NCI-H524 (cell line): Measurements from ENCODE around the gene FAM149A.
A peak's percentile ranks its signal among the peaks of the same experiment; 100 is the strongest.

ENCODE experiments used
- DNase-seq, 2 experiments: peaks; one replicate each; lab custom pipeline; 2025; lab: John Stamatoyannopoulos, UW

Gene FAM149A

DNA sequence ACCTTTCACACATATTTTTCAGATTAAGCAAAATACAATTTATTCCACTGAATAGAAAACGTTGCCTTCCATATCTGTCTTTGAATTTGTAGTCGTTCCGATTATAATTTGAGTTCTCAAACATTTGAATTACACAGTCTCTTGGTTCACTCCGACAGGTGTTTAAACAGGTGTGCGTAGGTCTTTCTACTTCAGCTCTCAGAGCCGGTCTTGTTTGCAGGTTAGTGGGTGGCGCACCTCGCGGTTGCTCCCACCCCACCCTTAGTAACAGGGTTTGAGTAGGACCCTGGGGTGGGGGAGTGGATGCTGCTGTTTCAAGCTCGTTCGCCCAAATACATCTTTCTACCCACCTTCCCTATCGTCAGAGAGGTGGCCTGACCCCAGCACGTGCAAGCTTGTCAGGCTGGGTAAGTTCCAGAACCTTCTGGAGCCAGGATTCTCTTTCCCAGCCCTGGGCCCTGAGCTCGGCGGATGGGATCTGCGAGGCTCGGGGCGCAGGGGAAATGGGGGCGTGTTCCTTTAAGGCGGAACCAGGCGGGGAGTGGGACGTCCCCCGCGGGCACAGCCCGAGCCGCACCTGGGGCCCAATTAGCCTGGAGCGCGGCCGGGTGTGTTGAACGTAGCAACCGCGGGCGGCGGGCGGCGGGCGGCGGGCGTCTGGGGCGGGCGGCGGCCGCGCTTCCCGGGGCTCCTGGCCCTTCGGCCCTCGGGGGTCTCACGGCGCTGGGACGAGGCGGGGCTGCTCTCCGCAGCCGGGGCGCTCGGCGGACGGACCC, at the start of gene FAM149A:
TSS of gene FAM149A (plus strand) at position 591 of the 776 bp plus-strand sequence.
- DNase-seq, result peak in 1 of 2 experiments; percentile 23

DNA sequence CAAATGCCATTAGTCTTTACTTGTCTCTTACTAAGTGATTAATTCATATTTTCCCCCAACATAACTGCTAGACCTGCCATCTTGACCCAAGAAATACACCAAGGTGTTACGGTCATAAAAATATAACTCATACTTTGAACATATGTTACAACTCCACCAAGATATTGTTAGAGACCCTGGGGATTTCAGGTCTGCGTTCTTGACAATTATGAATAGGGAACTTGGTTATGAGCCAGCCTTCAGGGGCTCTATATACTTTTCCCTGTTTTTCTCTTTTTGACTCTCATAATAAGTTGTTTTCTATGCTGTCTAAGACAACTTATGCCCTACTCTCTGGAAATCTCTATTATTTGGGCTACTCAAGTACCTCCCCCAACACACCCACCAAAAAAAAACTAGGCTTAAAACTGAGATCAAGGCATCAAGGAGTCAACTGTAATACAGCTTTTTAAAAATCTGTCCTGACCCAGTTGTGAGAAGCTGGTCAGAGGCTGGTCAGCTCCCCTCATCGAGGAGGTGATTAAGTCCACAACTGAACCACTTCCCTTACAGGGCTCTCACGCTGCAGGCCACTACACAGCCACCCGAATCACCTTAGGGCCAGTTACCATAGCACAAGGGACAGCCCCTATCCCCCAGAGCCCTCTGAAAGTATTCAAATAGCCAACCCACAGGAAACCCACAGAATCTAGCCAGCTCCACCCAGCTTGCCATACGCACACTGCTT, 46.1 kb upstream of the FAM149A start:
- DNase-seq, result no peak

- no peak for DNase-seq
Observed at GRCh38 chr4:186058980-186059316, 45.6 kb upstream of the FAM149A start.

GRCh38 chr4:186061921-186062320, 42.6 kb upstream of the FAM149A start:
- no peak for DNase-seq

DNA sequence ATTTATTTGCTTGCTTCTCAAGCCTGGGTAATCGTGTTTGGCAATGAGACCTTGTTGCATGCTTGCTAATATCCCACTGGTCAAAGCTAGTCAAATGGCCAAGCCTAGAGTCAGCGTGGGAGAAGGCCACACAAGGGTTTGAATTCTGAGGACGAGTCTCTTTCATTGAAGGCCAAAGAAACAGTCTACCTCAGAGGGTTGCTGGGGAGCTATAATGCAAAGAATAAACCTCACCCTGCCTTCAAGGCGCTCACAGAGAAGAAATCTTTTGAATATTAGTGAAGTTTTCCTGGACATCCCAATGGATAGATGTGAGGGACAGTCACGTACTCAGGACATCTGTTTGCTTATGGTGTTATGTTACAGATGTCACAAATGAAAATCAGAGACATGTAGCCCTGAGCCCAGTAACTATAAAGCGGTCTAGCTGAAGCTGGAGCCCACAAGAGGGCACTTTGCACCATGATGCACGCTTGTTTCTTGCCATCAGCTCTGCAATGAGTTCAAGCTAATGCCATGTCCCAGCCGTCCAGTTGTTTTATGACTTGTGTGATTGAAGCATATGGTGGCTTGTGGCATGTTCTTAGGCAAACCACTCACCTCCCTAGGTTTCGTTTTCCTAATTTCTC, 36.6 kb upstream of the FAM149A start:
- peak; percentile 42 to 77 for DNase-seq

DNA sequence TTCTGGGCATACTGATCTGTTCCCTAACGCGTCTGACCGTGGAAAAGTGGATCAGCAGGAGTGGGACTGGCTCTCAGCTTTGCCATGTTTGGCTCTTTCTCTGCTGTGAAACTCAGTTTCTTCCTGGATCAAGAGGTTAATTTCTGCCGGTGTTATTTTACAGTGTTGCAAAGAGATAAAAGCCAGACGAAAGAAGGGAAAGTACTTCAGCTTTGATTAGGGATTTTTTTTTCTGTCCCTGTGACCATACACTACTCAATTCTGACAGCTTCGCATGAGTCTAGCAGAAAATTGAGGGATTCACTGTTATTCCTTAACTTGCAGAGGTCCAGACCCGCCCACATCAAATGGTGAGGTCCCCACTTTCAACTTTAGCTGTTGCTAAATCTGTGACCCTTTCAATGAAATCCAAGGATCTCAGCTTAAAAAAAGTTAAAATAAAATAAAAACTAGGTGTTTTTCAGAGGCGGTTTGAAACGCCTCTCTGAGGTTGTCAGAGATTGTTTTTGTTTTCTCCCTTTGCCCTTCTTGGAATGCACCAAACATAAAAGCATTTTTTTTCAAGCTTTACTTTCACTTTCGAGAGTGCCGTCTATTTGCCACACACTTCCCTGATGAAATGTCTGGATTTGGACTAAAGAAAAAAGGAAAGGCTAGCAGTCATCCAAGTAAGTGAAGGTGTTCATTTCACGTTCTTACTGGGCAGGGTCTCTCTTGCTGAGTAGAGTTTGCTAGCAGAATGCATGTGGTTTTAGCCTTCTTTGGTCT, 35.7 kb upstream of the FAM149A start, which contains the start of gene TLR3:
TSS of gene TLR3 (plus strand) at position 576 of the 768 bp plus-strand sequence. CDS start 7,464 bp downstream, outside the sequence.
- DNase-seq, result no peak

- DNase-seq, result no peak
Observed at GRCh38 chr4:186069729-186070128, 34.8 kb upstream of the FAM149A start.

- no peak for DNase-seq
Observed at GRCh38 chr4:186072516-186072915, 32.0 kb upstream of the FAM149A start.

GRCh38 chr4:186074189-186074588, 30.3 kb upstream of the FAM149A start:
- DNase-seq, result no peak

DNA sequence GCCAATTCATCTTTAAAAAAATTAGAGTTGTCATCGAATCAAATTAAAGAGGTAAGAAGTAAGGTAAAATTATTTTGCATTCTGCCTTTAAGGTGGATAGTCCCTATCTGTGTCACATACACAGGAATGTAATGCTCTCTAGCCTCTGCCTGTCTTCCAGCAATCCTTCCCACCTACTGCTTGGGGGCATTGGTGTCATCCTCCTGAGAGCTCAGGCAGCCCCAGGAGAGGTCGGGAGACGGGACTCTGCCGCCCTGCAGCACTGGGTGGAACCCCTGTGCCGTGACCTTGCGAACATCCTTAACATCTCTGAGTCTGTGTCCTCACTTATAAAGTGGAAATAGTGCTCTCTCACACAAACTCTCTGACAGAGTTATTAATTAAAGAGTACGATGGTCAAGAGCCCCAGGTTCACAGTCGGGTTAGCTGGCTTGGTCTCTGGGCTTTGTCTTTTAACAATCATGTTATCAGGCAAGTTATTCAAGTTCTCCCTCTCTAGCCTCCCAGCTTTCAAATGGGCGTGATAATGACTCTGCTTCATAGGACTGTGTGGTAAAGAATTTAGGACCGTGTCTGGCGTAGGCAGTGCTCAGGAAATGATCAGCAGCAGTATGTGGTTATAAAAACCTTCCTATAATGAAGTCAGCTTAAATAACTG, 25.4 kb upstream of the FAM149A start:
- no peak for DNase-seq

DNA sequence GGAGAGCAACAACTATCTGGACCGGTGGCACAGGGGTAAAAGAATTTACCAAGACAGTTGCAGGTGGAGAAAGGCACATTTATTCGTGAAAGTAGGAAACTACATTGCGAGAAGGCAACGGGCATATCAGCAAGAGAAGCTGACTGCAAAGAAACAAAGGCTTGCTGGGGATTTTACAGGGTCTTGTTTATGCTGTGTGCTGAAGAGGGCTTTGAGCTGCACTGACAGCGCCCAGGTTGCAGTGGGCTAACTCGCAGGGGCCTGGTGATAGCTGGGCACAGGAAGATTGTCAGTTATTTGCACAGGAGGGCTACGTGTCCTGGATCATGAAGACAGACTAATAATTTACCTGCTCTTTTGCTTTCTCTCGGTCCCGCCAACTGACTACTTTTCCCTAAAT, 24.8 kb upstream of the FAM149A start:
- no peak for DNase-seq

DNA sequence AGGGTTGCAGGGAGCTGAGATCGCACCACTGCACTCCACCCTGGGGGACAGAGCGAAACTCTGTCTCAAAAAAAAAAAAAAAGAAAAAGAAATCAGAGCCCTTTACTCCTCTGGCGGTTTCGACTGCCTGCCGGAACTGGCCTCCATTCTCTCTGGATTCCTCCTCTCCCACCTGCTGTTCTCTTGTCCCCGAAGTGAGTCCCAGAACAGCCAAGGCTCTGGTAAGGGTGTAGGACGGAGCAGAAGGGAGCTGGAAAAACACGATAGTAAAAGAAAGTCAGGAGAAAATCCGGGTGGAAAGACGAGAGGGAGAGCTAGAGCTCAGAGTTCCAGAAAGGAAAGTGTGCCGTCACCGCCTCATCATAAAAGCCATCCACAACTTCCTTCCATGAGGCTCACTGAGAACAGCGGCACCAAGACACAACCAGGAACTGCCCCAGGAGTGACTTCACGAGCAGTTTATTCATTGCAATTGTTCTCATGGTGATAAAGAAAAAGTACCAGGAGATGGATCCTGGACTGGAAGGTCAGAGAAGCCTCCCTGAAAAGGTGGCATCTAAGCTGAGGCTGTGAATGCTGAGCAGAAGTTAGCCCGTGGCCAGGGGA, 23.2 kb upstream of the FAM149A start:
- DNase-seq, result no peak

DNA sequence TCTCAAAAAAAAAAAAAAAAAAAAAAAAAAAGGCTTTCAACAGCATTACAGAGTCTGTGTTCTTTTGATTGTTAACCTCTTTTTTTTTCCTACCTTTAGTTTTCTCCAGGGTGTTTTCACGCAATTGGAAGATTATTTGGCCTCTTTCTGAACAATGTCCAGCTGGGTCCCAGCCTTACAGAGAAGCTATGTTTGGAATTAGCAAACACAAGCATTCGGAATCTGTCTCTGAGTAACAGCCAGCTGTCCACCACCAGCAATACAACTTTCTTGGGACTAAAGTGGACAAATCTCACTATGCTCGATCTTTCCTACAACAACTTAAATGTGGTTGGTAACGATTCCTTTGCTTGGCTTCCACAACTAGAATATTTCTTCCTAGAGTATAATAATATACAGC, 22.3 kb upstream of the FAM149A start:
- DNase-seq, result no peak

DNA sequence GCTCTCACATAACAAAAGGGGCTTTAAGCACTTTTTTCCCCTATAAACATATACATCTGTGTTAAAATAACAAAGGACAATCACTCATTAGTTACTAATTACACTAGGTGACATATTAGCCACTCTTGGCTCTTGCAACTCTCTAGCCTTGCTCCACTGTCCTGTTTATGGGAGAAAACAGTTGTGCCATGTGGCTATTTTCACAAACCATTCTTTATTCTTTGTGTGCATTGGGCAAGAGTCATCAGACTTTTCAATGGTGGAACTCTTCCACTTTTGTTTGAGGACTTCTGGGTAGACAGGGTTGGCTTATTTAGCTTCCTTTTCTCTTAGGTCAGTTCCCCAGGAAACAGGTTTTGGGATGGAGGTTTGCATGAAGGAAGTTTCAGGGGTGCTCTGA, 16.0 kb upstream of the FAM149A start:
- no peak for DNase-seq

DNA sequence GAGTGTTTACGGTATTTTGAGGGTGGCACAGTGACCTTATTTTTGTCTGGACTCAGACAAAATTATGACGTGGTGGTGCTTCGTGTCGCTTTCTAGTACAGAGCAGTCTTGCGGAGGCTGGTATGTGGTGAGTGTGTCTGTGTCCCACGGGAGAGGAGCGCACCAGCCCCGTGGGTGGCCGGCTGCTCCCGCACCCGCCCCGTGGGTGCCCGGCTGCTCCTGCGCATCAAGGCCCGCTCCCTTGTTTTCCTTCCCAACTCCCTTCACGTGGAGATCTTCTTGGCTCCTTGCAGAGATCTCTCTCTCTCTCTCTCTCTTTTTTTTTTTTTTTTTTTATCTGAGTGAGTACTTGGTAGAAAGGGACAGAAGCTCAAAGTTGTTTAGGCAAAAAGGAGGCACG, 12.2 kb upstream of the FAM149A start:
- no peak for DNase-seq

DNA sequence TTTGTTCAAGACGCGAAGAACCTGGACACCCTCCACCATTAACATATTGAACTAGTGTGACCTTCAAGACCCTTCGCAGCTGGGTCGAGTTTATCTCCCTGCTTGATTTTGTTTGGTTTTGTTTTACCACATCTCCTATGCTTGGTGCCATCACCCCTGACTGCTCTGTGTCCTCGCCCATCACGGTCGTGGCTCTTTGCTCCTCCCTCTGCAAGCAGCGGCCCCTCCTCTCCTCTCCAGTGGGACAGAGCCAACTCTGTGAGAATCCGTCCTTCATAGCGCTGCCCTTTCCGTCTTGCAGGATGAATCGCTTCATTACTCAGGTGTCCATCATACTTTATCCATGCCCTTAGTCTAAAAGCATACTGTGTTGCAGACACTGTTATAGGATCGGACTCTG, 9.1 kb upstream of the FAM149A start:
- no peak for DNase-seq

- DNase-seq, result no peak
Observed at GRCh38 chr4:186096681-186097165, 7.8 kb upstream of the FAM149A start.

DNA sequence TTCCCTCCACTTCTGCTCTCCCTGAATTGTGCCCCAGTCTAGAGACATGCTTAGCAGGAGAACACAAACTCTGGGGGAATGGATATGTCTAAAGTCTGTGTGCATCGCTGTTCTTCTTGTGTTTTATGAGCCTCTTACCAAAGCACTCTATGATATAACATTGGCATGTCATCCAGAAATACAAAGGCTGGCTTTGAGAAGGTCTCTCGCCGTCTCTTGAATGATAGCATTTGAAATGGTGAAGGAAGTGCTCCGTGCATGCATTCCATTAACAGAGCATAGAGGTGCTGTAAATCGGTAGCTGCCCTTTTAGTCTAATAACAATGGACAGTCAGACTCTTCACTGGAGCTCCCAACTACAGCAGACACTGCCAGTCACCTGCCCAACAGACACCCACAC, 7.1 kb upstream of the FAM149A start:
- no peak for DNase-seq

GRCh38 chr4:186102931-186103330, 1.6 kb upstream of the FAM149A start:
- DNase-seq, result no peak

- peak in 1 of 2 experiments; percentile 23 for DNase-seq
Observed at GRCh38 chr4:186104890-186105646, 564 bp downstream of the FAM149A start.
